Left renal pelvis (tissue), 4 donors: Measurements from ENCODE around the gene APBA1. TPM values are rescaled to one million over a fixed set of nuclear protein-coding genes. Genes with fewer than 3 reads are reported as not detected.

Experiments
- DNase-seq, 4 donors: peaks; one replicate each; pipeline ENCODE4 v3.0.0-alpha.2; 2013; ENCODE audit warnings: low read depth in 4 of 4, low spot score in 3 of 4
- polyA plus RNA-seq, 4 donors: library from polyadenylated mRNA; unstranded; fragments of 120-200 nt; gene quantifications; one replicate each; pipeline ENCODE4 v1.2.1, GENCODE V29; 2013; ENCODE audit not compliant: insufficient read length in 4 of 4

The APBA1 gene
- polyA plus RNA-seq, 4 donors: 13.5 to 19.9 (median 16.1) TPM

GRCh38 chr9:69494208-69494607 is 178.0 kb downstream of the APBA1 start:
- DNase-seq: no peak

GRCh38 chr9:69486498-69486897 is 185.7 kb downstream of the APBA1 start:
- DNase-seq: no peak

- DNase-seq: no peak
These were observed 186.7 kb downstream of the APBA1 start for GRCh38 chr9:69485466-69485865.

GRCh38 chr9:69483886-69484422 is 188.2 kb downstream of the APBA1 start:
- DNase-seq: no peak

GRCh38 chr9:69476797-69477196 is 195.4 kb downstream of the APBA1 start:
- DNase-seq: no peak

GRCh38 chr9:69476016-69476415 is 196.2 kb downstream of the APBA1 start:
- DNase-seq: no peak

GRCh38 chr9:69474821-69475220 is 197.3 kb downstream of the APBA1 start:
- no peak for DNase-seq

- DNase-seq: no peak
These were observed 200.0 kb downstream of the APBA1 start for GRCh38 chr9:69472101-69472620.

GRCh38 chr9:69471433-69471832 is 200.7 kb downstream of the APBA1 start:
- DNase-seq: no peak

- DNase-seq: peak in 2 of 4 donors; percentile 10 to 27
These were observed 201.8 kb downstream of the APBA1 start for GRCh38 chr9:69470186-69470977.

GRCh38 chr9:69469136-69469535 is 203.0 kb downstream of the APBA1 start:
- no peak for DNase-seq

- no peak for DNase-seq
These were observed 203.8 kb downstream of the APBA1 start for GRCh38 chr9:69468380-69468779.

GRCh38 chr9:69466151-69466550 is 206.0 kb downstream of the APBA1 start:
- DNase-seq: no peak

GRCh38 chr9:69465473-69465872 is 206.7 kb downstream of the APBA1 start:
- DNase-seq: no peak

GRCh38 chr9:69463497-69464068 is 208.6 kb downstream of the APBA1 start:
- no peak for DNase-seq

- no peak for DNase-seq
These were observed 209.8 kb downstream of the APBA1 start for GRCh38 chr9:69462394-69462793.

- no peak for DNase-seq
These were observed 210.9 kb downstream of the APBA1 start for GRCh38 chr9:69461103-69461887.

- DNase-seq: no peak
These were observed 212.2 kb downstream of the APBA1 start for GRCh38 chr9:69460012-69460411.

- no peak for DNase-seq
These were observed 214.0 kb downstream of the APBA1 start for GRCh38 chr9:69458176-69458575.

GRCh38 chr9:69456201-69456600 is 216.0 kb downstream of the APBA1 start:
- no peak for DNase-seq

GRCh38 chr9:69455311-69455710 is 216.9 kb downstream of the APBA1 start:
- DNase-seq: no peak
